HG03575 (cell line): ENCODE data around the gene NPFFR1.

Experiments used
- ATAC-seq: cut with Tn5 transposase; IDR thresholded peaks from one replicate; pipeline ENCODE4 v1.9.1; 2021; ENCODE audit not compliant: unreplicated experiment, insufficient number of reproducible peaks, low FRiP score; ENCODE audit errors: extremely low read depth

Gene NPFFR1, protein sequence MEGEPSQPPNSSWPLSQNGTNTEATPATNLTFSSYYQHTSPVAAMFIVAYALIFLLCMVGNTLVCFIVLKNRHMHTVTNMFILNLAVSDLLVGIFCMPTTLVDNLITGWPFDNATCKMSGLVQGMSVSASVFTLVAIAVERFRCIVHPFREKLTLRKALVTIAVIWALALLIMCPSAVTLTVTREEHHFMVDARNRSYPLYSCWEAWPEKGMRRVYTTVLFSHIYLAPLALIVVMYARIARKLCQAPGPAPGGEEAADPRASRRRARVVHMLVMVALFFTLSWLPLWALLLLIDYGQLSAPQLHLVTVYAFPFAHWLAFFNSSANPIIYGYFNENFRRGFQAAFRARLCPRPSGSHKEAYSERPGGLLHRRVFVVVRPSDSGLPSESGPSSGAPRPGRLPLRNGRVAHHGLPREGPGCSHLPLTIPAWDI

DNA sequence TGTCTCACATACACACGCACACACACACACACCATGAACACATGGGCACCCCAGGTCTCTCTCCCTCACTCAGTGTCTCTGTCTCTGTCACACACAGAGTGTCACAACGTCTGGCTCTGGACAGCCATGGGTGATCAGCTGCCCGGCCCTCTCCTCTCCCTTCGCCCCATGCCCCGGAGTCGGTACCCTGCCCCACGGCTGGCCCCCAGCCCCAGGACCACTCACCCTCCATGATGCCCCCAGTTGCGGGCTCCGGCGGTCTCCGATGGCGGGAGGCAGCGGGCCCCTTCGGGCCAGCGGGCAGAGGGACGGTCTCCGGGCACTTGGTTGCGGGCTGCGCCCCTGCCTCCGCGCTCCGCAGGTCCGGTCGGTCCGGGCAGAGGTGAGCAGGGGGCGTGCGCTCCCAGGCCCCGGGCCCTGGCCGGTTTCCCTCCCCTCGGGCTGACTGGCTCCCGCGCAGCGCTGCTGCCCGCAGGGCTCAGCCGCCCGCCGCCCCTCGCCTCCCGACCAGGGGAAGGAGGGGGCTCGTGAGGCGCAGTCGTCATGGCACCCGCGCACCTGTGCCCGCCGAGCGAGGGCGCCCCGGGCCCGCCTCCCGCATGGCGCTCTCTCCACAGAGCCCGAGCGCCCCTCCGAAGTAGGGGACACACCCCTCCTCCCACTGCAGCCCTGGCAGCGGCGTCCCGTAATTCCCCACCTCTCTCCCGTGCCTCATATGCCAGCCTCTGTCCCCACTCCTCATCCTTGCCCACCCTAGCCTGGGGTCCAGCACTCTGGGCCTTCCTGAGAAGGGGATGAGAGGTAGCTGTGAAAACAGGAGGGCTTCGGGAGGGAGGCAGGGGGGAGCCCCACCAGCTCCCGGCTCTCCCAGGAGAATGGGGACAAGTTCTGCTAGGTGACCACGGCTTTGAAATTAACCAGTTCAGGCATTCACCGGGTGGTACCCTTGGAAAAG is at the start of gene NPFFR1:
Gene NPFFR1 (minus strand): TSS at position 560 of the 955 bp plus-strand sequence. CDS start 328 bp downstream, at position 232.
- ATAC-seq, result no peak

DNA sequence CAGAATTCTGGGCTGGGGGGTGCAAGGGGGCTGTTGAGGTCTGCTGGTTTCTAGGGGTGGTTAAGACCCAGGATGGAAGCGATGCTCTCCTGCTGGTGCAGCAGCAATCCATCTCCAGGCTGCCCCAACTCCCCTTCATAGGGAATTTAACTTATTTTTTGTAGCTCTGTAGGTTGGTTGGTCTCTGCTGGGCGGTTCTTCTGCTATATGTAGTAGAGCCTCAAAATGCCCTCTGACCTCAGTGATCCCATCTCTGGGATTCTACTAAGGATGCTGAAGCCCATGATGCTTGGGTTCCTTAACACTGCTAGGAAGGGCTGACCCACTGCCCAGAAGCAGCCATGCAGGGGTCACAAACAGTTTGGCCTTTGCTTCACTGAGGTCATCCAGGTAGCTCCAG is 49.5 kb upstream of the NPFFR1 start:
- no peak for ATAC-seq

DNA sequence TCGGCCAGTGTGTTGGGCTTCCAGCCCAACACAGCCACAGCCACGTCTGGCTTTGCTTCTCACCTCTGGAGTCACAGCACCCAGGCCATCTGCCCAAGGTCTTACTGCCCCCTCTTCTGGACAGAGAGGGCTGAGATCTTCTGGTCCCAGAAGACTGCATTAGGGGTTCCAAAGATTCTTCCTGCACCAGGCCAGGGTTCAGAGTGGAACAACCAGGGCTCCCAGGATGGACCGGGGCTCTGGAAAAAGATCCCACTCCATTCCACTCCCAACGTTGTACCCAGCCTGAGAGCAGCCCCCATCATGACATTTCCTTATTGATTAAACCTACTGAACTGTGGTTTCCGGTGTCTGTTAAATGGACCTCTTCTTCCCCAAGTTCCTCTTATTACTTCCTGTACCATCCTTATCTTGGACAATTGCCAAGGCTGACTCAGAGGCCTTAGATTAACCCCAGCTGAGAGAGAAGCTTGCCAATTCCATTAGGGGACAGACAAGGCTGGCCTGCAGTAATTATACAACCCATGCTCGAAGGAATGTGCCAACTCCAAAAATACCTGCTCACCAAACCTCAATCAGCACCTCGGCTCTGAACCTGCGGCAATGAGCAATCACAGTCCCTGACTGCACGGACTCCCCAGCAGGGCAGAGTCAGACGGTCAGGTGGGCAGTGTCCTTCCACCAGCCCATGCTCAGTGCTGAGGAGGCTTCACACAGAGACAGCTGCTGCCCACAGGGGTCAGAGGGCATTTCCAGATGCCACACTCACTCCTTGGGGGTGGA is 47.9 kb upstream of the NPFFR1 start:
- ATAC-seq, result no peak

DNA sequence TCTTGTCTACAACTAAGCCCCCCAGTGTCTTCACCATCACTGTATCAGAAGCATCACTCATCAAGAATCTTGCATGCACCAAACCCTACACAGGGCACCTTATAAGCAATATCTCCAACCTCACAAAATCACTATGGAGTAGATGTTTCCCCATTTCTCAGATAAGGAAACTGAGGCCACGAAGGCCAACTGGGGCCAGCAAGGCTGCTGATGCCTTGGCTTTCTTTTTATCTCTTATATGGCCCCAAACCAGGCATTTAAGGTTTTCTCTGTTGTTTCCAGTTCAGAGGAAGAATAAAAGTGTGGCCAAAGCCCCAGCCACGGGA is 47.3 kb upstream of the NPFFR1 start:
- ATAC-seq, result no peak

DNA sequence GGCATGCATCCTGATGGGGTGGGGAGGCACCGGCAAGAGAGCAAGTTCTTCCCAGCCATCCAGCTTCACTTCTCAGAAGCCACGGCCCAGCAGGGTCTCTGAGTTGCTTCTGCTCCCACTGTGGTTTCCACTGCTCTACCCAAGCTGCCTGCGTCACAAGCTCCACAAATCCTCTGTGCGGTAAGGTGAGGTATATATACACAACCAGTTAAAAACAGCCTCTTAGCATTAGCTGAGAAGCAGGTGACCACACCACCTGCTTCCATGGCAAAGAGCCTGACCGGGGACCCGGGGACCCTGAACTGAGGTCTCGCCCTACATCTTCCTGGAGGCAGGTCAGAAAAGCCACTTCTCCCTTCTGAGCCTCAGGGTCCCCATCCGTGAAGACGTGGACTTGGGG is 46.9 kb upstream of the NPFFR1 start:
- ATAC-seq, result no peak

DNA sequence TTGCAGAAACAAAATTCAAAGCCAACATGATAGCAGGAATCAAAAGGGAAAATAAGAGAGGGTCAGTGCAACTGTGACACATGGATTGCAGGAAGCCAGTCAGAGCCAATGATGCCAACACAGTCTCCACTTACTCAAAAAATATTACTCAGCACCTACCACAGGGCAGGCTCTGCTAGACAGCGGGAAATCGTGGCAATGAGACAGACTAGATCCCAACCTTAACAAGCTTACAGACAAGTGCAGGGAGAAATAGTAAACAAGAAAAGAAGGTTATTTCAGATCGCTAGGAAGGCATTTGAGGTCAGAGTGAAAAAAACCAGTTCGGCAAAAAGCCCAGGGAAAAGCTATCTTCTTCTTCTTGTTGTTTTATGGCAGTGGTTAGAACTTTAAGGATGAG is 45.2 kb upstream of the NPFFR1 start:
- ATAC-seq, result no peak

DNA sequence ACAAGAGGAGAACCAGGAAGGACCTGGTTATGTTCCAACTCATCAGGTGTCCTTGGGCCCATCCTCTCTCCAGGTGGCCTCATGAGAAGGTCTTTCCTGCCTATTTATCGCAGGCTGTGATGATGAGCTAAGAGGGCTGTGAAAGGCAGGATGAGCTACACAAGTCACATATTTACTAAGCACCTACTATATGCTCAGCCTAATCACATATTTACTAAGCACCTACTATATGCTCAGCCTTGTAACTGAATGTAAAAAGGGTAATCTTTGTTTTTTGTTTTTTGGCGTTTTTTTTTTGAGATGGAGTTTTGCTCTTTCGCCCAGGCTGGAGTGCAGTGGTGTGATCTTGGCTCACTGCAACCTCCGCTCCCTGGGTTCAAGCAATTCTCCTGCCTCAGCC is 44.2 kb upstream of the NPFFR1 start:
- ATAC-seq, result no peak

DNA sequence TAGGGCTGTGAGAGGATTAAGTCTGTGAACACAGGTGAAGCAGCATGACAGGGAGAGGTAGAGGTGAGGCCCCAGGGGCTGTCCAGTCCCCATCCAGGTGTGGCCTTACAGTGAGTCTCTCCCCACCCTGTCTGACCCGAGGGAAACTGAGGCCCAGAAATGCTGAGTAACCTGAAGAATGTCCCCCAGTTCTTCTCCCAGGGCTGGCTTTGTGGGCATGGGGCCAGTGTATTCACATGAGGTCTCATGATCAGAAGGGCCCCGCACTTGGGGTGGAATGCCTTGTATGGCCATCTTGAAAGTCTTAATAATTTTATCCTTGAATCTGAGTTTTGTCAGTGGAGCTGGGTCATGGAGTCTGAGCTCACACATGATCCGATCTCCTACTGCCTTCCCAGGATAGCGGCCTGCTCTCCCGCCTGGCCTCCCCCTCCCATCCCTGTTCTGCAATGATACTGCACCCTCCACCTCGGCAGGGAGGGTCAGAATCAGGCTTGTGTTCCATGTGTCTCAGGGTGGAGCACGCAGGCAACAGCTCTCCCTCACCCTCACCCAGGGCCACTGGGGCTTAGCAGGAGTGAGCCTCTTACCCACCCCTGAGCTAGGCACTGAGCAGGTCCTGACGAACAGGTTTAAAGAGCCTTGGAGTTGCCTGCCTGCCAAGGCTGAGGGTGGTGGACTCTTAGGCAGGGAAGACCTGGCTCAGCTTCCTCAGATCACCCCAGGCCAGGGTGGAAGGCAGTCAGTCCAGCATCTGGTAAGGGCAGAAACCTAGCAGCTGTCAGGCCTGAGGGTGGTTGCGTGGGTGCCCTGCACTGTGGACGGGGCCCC is 41.4 kb upstream of the NPFFR1 start:
- no peak for ATAC-seq

DNA sequence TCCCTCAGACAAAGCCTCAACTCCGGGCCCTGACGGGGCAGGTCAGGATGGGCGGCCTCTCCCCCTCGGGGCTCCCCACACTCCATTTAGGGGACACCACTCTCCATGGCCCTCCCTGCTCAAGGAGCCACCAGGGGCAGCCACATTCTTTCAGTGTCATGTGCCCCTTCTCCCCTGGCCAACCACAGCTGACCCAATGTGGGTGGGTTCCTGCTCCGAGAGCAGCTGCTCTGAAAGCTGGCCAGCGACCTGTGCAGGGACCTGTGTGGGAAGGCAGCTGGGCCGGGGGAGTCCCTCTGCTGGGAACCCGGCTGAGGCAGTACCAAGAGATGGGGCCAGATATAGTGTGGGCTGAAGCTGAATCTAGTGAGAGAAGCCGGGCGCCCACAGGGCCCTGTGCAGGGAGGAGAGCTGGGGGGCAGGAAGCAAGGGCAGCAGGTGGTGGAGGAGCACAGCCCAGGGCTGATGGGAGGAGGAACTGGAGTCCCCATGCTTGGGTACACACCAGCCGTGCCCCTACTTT is 40.6 kb upstream of the NPFFR1 start:
- ATAC-seq, result no peak

DNA sequence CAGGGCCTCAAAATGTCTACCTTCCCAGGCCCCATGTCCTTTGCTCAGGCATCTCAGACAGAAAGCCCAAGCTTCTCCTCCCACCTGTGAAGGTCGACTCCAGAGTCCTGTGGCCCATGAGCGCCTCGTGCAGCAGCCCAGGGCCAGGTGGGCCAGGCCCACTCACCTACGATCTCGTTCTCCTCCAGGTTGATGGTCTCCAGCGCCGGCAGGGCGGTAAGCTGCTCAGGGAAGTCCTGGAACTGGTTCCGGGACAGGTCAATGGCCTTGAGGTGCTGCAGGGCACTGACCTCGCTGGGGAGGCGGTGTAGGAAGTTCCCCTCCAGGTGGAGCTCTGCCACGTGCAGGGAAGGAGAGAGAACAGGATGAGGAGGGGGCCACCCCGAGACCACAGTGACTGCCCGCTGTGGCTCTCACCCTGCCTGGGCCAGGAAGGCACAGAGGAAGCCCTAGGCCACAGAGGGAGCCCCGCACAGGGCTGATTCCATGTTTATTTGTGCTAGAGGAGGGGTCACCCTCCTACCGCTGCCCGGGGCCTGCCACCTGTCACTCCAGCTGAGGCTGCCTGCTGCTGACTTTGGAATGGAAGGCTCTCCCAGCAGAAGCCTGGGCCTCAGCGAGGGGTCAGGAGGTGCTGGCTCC is 40.0 kb upstream of the NPFFR1 start:
- no peak for ATAC-seq

DNA sequence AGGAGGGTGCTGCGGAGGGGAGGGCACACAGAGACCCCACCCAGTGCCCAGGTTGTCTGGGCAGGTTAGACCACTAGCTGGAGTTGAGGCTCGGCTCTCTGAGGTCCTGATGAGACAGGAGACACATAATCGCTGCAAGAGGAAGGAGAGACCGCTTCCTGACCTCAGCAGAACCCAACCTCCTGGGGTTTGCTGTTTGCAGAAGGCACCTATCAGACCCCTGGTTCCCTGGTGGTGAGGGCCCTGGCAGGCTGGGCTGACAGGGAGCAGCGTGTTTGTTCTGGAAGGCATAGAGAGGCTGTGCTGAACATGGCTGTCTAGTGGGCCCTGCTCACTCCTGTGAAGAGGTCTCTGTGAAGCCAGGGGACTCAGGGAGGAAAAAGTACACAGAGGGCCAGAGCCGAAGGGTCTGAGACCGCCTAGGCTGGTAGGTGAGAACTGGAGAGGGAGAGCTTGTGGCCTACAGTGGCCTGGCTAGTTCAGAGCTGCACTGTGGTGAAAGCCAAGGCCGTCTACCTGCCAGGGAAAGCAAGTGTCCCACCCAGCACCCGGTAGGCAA is 39.4 kb upstream of the NPFFR1 start:
- no peak for ATAC-seq

DNA sequence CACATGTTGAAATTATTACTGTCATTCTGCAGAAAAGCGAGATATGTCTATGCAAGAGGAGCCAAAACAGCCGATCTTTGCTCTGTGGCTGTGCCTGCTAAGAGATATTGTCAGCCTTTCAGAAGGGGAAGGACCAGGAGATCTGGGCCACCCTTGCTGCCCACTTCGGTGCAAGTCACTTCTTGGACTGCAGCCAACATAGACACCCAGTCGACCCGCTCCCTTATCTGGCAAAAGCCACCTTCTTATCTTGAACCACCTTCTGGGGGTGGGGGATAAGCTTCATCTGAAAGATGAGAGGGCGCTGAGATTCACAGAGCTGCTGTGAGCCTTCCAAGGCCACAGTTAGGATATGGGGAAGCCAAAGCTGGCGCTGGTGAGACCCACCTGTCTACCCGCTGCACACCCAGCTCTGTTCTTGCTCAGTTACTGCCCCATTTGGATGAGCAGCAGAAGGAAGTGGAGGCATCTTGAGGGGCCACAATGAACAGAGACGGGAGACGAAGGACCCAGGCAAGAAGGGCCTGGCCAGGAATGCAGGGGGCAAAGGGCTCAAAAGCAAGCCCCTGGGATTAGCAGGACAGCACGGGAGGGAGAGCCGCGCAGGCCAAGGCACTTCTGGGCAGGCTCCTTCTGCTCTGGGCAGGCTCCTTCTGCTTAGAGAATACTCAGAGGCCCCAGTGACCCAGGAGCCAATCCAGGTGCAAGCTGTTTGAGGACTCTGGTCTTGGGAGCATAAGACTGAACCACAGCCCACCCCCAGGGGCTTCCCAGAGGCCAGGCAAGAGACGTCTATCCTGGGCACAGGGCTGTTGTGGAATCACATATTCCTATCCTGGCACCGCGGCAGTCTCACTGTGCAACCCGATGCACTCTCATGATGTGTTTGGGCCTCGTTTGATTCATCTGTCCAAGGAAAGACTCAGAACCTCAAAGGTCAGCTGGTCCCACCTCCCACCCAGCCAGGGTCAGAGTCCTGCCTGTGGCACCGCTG is 38.4 kb upstream of the NPFFR1 start:
- ATAC-seq, result no peak

DNA sequence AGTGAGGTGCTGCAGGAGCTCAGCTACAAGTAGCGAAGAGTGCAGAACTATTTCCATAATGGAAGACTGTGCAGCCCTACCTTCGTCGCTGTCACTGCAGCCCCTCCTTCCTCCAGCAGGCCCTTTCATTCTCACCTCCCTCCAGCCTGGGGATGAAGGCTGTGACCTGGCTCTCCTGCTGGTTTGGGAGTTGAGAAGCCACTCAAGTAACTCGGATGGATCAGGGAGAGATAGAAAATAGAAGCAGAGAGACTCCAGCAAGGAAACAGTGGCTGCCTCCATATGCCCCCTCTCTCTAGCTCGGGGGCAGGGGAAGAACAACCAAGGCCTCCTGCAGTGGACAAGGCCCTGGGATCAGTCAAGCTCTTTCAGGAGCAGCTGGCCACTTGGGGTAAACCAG is 37.4 kb upstream of the NPFFR1 start:
- no peak for ATAC-seq

DNA sequence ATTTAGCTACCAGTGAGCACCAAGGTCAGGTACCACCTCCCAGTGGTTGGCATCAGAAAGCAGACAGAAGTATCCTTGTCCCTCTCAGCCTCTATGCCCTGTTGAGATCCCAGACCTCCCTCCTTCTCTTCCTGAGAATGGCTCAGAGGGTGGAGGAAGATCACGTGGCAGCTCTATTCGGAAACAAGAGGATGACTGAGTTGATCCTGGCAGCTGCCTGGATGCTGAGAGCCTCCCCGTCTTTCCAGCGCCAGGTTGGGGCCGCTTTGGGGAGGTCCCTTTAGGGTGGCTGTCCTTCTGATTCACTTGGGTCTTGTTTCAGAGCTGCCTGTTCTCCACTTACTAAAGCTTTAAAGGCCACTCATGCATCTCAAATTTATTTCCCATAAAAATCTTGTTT is 36.9 kb upstream of the NPFFR1 start:
- no peak for ATAC-seq

DNA sequence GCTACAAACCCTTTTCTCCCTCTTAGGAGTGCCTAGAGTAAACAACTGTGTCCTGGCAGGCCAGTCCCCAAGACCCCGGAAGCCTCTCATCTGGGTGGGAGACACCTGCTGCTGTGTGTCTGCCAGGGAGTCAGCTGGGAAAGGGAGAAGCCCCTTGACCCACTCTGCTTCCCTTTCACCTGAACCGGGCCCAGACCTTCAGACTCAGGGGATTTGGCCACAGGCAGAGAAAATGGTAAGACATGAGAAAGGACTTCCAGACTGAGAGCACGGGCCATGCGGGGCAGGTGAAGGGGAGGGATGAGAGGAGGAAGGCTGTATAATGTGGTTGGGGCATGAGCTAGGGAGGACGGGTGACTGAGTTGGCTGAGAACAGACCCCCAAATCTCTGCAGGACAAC is 36.0 kb upstream of the NPFFR1 start:
- no peak for ATAC-seq

DNA sequence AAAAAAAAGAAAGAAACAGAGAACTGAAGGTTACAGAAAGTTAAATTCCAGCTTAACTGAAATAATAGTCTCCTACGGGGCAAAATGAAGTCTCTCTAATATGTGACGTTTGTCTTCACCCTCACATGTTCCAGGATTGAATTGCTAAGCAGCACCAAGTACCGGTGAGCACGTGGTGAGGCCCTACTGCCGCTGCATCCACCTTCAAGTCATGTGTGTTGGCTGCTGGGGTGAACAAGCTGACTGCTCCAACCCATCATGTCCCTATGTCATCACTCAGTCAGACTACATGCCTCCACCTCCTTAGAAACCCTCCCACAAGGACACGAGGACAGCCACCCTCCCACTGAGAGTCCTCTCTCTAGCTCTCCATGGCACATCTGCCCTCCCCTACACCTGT is 35.4 kb upstream of the NPFFR1 start:
- no peak for ATAC-seq

DNA sequence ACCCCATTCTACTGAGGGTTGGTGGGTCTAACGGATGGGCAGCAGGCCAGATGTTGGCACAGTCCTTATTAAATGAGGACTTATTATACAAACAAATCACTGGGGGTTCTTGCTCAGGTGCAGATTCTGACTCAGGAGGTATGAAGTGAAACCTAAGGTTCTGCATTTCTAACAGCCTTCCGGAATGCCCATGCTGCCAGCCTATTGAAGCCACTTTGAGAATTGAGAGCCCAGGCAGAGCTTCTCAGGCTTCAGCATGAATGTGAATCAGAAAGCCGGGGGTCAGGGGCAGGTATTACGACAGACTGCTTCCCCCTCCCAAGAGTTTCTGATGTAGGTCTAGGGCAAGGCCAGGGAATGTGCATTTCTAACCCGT is 34.1 kb upstream of the NPFFR1 start:
- no peak for ATAC-seq
